ENCODE data around the gene SLC6A6. TPM values are rescaled to one million over a fixed set of nuclear protein-coding genes. Genes with fewer than 3 reads are reported as not detected.

The SLC6A6 gene
- total and polyA plus RNA-seq, 4 donors, result 0.92 to 7.2 (median 2.9) TPM

DNA sequence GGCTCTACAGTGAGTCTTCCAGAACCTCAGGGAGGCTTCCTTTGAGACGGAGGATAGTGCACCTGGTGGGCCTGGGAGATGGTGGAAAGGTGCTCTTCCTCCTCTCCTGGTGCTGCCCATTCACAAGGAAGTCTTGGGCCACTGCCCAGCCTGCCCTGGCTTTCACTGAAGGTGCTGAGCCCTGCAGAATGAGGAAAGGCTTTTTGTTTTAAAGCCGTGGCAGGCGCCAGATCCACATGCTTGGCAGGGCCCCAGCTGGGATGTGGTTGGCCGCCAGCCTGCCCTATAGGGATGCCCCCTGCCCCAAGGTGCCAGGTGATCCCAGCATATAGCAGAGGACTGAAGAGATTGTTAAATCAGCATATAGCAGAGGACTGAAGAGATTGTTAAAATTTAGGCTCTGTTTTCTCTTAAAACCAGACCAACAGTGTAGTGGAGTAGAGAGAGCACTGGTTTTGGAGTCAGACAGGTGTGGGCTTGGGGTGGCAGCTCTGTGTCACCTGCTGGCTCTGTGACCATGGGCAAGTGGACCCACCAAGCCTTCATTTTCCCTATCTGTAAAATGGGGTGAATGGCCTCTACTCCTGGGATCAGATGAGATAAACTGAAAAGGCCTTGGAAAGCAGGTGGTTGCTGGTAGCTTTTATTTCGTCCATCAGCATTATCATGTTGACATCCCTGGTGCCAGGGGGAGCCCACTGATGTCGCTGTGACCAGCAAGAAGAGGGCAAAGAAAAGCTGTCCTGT is 53.3 kb downstream of the SLC6A6 start:
- Histone ChIP-seq H3K9ac (ENCODE audit: low read depth in 1 of 2, low read length in 2 of 2) (no peak overlapping the region), H3K36me3 (ENCODE audit: control insufficient read depth in 4 of 4, insufficient read depth in 3 of 4, low read depth in 1 of 4, low read length in 3 of 4) (no peaks in the 10 kb centered on the region), H3K4me3 (ENCODE audit: low read depth in 1 of 3, low read length in 3 of 3) (no peak overlapping the region), H3K4me1 (ENCODE audit: control insufficient read depth in 4 of 4, insufficient read depth in 4 of 4, low read length in 3 of 4) (no peaks in the 10 kb centered on the region), H3K27ac (ENCODE audit: low read depth in 1 of 2, low read length in 2 of 2) (no peak overlapping the region), H3K9me3 (ENCODE audit: control insufficient read depth in 4 of 4, low read length in 3 of 4) (no peaks in the 10 kb centered on the region), H3K27me3 (ENCODE audit: control insufficient read depth in 4 of 4, insufficient read depth in 4 of 4, low read length in 3 of 4) (peaks cover 0 to 4% (median 1%) of the 10 kb centered on the region in 4 donors)
- DNase-seq (ENCODE audit: low spot score), result no peak
- WGBS, result 83% methylated on average over 6 of the region's 6 CpGs
- TF ChIP-seq FOXA1 (IDR thresholded peaks at IDR 0.05) (no peak), RXRA (IDR thresholded peaks at IDR 0.05) (no peak), YY1 (IDR thresholded peaks at IDR 0.05) (no peak), RAD21 (IDR thresholded peaks at IDR 0.05) (no peak), FOXA2 (IDR thresholded peaks at IDR 0.05) (no peak)
- TF ChIP-seq, protein P1, sequence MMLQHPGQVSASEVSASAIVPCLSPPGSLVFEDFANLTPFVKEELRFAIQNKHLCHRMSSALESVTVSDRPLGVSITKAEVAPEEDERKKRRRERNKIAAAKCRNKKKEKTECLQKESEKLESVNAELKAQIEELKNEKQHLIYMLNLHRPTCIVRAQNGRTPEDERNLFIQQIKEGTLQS (IDR thresholded peaks at IDR 0.05), result no peak

DNA sequence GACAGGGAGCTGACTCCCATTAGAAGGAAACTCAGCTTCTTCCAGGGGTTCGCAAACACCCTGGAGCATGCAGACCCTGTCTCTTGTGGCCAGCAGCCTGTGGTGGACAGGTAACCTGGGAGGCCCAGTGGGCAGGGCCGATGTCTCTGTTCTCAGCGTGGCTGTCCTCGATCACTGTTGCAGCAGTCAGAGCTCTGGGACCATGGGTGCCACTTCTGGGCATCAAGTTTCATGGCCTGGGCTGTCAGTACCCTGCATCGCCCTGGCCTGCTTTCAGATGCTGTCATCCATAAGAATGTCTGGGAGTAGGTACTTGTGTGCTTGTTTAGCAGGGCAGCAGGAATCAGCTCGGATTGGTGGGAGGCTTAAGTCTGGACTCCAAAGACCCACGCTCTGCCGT is 54.4 kb downstream of the SLC6A6 start:
- Histone ChIP-seq H3K9ac (ENCODE audit: low read depth in 1 of 2, low read length in 2 of 2) (no peak overlapping the region), H3K27ac (ENCODE audit: low read depth in 1 of 2, low read length in 2 of 2) (no peak overlapping the region), H3K27me3 (ENCODE audit: control insufficient read depth in 4 of 4, insufficient read depth in 4 of 4, low read length in 3 of 4) (peaks cover 0 to 4% (median 1%) of the 10 kb centered on the region in 4 donors), H3K4me1 (ENCODE audit: control insufficient read depth in 4 of 4, insufficient read depth in 4 of 4, low read length in 3 of 4) (no peaks in the 10 kb centered on the region), H3K4me3 (ENCODE audit: low read depth in 1 of 3, low read length in 3 of 3) (no peak overlapping the region), H3K9me3 (ENCODE audit: control insufficient read depth in 4 of 4, low read length in 3 of 4) (no peaks in the 10 kb centered on the region), H3K36me3 (ENCODE audit: control insufficient read depth in 4 of 4, insufficient read depth in 3 of 4, low read depth in 1 of 4, low read length in 3 of 4) (no peaks in the 10 kb centered on the region)
- no peak for TF ChIP-seq NR2F2 (IDR thresholded peaks at IDR 0.05)
- TF ChIP-seq EGR1 (IDR thresholded peaks at IDR 0.05; ENCODE audit: low read depth in 2 of 2), result no peak
- TF ChIP-seq JUND (IDR thresholded peaks at IDR 0.05), result no peak
- no peak for TF ChIP-seq RAD21 (IDR thresholded peaks at IDR 0.05)
- no peak for TF ChIP-seq HNF4G (IDR thresholded peaks at IDR 0.05)
- TF ChIP-seq, protein P2, sequence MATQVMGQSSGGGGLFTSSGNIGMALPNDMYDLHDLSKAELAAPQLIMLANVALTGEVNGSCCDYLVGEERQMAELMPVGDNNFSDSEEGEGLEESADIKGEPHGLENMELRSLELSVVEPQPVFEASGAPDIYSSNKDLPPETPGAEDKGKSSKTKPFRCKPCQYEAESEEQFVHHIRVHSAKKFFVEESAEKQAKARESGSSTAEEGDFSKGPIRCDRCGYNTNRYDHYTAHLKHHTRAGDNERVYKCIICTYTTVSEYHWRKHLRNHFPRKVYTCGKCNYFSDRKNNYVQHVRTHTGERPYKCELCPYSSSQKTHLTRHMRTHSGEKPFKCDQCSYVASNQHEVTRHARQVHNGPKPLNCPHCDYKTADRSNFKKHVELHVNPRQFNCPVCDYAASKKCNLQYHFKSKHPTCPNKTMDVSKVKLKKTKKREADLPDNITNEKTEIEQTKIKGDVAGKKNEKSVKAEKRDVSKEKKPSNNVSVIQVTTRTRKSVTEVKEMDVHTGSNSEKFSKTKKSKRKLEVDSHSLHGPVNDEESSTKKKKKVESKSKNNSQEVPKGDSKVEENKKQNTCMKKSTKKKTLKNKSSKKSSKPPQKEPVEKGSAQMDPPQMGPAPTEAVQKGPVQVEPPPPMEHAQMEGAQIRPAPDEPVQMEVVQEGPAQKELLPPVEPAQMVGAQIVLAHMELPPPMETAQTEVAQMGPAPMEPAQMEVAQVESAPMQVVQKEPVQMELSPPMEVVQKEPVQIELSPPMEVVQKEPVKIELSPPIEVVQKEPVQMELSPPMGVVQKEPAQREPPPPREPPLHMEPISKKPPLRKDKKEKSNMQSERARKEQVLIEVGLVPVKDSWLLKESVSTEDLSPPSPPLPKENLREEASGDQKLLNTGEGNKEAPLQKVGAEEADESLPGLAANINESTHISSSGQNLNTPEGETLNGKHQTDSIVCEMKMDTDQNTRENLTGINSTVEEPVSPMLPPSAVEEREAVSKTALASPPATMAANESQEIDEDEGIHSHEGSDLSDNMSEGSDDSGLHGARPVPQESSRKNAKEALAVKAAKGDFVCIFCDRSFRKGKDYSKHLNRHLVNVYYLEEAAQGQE (IDR thresholded peaks at IDR 0.05), result no peak
- TF ChIP-seq SP1 (IDR thresholded peaks at IDR 0.05), result no peak
- no peak for TF ChIP-seq YY1 (IDR thresholded peaks at IDR 0.05)
- DNase-seq (ENCODE audit: low spot score), result no peak
- WGBS, result 95% methylated on average over 8 of the region's 8 CpGs

DNA sequence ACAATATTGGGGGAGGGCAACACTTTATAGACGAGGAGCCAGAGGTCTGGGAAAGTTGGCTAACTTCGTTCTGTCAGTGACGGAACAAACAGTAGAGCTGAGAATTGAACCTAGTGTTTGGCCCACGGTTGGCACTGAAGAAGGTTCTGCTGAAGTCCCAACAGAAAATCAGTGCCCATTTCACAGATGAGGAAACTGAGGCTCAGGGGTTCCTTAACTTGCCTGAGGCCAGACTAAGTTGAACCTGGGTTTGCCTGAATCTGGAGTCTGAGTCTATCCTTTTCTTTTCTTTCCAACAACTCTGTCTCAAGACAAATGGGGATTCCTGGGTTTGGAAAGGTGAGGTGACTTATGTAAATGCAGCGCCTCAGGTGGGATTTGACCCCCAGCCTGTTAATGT is 55.1 kb downstream of the SLC6A6 start:
- Histone ChIP-seq H3K27ac (ENCODE audit: low read depth in 1 of 2, low read length in 2 of 2) (no peak overlapping the region), H3K9ac (ENCODE audit: low read depth in 1 of 2, low read length in 2 of 2) (no peak overlapping the region), H3K4me3 (ENCODE audit: low read depth in 1 of 3, low read length in 3 of 3) (no peak overlapping the region), H3K9me3 (ENCODE audit: control insufficient read depth in 4 of 4, low read length in 3 of 4) (no peaks in the 10 kb centered on the region), H3K36me3 (ENCODE audit: control insufficient read depth in 4 of 4, insufficient read depth in 3 of 4, low read depth in 1 of 4, low read length in 3 of 4) (no peaks in the 10 kb centered on the region), H3K4me1 (ENCODE audit: control insufficient read depth in 4 of 4, insufficient read depth in 4 of 4, low read length in 3 of 4) (no peaks in the 10 kb centered on the region), H3K27me3 (ENCODE audit: control insufficient read depth in 4 of 4, insufficient read depth in 4 of 4, low read length in 3 of 4) (peaks cover 0 to 4% (median 0%) of the 10 kb centered on the region in 4 donors)
- TF ChIP-seq GABPA (IDR thresholded peaks at IDR 0.05 in 1 of 2, conservative IDR thresholded peaks at IDR 0.05 in 1 of 2), result no peak
- TF ChIP-seq TAF1 (conservative IDR thresholded peaks at IDR 0.05), result no peak
- no peak for TF ChIP-seq SP1 (IDR thresholded peaks at IDR 0.05)
- no peak for TF ChIP-seq FOXA2 (IDR thresholded peaks at IDR 0.05)
- no peak for TF ChIP-seq FOXA1 (IDR thresholded peaks at IDR 0.05)
- TF ChIP-seq, protein P1 (IDR thresholded peaks at IDR 0.05), result no peak
- TF ChIP-seq YY1 (IDR thresholded peaks at IDR 0.05), result no peak
- 92% methylated on average over 5 of the region's 5 CpGs for WGBS
- DNase-seq (ENCODE audit: low spot score), result no peak

Data from liver (tissue), 9 donors.